ENCODE results near the gene PER3. TPM values are rescaled to one million over a fixed set of nuclear protein-coding genes. Genes with fewer than 3 reads are reported as not detected.
"Not testable (repeated sequence)": the region's sequence is repeated elsewhere in the genome, so short reads cannot be mapped to it uniquely, and the experiment has no call there.

The PER3 gene
- total RNA-seq, 1 donor from 2014 or later: 3.7 TPM

DNA sequence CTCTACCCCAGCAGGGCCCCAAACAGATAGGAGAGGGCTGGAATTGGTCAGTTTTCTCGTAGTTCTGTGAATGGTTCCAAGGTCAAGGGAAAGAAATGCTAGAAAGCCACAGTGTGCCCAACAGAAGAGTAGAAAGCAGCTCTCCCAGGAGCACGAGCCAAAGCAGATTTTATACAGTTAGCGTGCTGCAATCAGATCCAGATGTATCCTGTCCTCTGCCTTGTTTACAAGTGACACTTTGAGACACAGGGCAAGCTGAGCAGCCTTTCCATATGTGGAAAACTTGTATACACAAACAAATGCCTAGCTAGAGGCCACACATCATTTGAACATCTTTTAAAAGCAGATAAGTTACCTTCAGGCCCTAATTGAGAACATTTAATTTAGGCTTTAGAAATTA is 6.5 kb upstream of the PER3 start:
- FAIRE-seq (no peak), DNase-seq (ENCODE audit: low spot score in 2 of 2) (no peak)

DNA sequence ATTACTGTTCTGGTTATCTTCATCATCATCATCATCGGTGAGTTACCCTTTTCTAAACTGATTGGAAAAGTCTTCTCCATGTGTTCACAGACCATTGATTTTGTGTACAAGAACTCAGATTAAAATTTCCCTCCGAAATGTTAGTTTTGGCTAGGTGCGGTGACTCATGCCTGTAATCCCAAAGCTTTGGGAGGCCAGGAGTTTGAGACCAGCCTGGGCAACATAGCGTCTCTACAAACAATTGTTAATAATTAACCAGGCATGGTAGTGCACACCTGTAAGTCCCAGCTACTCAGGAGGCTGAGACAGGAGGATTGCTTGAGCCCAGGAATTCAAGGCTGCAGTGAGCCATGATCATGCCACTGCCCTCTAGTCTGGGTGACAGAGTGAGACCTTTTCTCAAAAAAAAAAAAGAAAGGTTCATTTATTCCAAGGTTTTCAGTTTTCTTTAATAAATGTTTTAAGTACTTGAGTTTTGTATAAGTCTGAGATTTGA is 5.9 kb upstream of the PER3 start:
- DNase-seq (ENCODE audit: low spot score in 2 of 2) (no peak), FAIRE-seq (no peak)

DNA sequence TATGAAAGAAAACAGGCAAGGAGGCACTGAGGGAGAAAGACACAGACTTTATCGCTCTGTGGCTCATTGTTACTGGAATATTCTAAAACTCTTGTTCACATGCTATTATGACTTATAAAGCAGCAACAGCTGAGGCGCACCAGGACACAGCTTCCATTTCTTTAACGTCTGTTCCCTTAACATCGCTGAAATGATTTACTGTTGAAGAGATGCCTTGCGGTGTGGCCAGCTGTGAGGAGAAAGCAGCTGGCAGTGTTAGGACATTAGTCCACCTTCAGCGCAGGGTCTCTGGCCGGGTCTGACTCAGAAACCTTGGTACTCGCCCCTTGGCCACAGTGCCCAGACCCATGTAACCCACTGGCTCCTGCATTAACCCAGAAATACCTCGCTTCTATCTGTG is 3.1 kb upstream of the PER3 start:
- DNase-seq (ENCODE audit: low spot score in 2 of 2) (no peak), FAIRE-seq (no peak)

DNA sequence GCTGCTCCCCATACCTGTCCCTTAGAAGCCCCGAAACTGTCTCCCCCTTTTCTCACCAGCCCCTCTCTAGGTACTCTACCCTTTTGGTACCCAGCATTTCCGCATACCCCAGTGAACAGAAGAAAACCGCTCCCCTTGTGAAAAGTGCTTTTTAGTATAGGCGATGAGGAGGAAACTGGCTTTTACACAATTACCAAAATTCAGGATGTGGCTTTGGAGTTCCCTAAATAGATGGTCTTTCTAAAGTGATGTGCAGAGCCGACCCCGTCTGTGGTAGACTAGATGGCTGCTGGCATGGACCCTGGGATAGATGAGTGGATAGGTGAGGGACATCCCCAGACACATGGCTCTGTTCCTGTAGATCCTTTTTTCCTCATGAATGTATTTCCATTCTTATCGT is 2.6 kb upstream of the PER3 start:
- FAIRE-seq (no peak), DNase-seq (ENCODE audit: low spot score in 2 of 2) (no peak)

DNA sequence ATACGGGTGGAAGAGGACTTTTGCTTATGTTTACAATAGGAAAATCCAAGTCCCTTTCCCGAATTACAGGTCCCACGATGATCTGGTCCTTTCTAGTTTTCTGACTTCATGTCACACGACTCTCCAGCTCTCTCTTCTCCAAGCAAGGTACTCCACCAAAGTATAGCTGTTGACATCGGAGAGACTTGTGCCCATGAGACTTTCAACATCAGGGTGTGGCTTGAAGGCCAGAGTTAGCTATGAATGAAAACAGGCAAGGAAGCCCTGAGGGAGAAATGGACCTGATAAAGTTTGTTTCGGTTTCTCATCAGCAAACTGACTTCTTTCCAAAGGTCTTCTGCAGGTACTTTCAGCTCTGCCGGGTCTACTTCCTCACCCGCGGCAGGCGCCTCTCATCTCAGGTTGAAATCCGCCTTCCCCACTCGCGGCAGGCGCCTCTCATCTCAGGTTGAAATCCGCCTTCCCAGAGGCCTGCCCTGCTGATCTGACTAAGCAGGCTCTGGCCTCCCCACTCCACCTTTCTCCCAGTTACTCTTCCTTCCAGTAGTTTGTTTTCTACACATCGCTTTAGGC is 2.1 kb upstream of the PER3 start:
- DNase-seq (ENCODE audit: low spot score in 2 of 2) (no peak), FAIRE-seq (no peak)

DNA sequence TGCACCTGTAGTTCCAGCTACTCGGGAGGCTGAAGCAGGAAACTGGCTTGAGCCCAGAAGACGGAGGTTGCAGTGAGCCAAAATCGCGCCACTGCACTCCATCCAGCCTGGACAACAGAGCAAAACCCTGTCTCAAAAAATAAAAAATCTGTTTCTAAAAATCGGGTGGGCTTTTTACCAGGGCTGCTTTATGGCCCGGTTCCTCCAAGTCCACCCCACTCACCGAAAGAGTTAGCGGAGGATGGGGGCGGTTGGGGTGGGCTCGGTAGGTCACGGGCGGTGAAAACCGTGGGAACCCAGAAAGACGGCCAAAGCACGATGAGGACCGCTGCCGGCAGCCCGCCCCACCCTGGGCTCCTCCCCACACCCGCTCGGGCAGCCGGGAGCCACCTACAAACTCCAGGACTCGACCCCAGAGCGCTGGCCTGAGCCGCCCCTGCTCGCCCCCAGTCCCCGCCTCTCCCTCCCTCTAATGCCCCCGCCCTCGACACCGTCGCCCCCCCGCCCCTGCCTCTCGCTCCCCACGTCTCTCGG is 846 bp upstream of the PER3 start:
- FAIRE-seq (no peak), DNase-seq (ENCODE audit: low spot score in 2 of 2) (peak in 1 of 2 donors; percentile 76)

DNA sequence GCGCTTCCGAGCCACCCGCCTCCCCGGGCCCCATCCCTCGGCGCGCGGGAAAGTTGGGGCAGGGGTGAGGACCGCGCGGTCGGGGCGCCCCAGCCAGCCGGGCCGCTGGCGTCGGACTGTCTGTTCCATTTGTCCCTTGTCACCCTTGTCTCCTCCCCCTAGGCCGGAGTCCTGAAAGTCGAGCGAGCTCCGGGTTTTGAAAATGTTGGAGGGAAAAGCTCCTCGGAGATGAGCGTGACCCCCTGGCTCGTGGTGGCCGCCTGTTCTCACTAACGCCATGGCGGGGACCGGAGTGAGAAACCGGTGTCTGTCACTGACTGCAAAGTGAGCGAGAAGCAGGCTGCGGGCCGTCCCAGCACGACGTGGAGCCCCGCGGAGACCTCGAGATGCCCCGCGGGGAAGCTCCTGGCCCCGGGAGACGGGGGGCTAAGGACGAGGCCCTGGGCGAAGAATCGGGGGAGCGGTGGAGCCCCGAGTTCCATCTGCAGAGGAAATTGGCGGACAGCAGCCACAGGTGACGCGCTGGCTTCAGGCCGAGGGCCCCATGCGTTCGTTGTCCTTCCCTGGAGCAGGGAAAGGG is 491 bp downstream of the PER3 start:
- DNase-seq (ENCODE audit: low spot score in 2 of 2) (no peak), FAIRE-seq (no peak)

DNA sequence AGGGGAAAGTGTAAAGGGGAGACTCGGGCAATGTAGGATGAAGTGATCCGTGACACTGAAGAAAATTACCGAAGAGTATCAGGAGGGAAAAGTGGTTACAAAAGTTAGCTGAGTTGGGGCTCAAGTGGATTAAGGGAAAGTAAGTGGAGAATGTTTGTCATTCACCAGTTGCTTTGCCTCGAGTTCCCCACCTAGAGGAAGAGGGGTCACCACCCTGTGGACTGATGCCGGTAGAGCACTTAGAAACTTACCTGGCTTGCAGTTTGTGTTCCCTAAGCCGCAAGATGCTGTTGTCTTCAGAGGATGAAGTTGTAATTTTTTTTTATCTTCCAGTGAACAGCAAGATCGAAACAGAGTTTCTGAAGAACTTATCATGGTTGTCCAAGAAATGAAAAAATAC is 1.0 kb downstream of the PER3 start:
- FAIRE-seq: no peak
- DNase-seq (ENCODE audit: low spot score in 2 of 2): no peak

DNA sequence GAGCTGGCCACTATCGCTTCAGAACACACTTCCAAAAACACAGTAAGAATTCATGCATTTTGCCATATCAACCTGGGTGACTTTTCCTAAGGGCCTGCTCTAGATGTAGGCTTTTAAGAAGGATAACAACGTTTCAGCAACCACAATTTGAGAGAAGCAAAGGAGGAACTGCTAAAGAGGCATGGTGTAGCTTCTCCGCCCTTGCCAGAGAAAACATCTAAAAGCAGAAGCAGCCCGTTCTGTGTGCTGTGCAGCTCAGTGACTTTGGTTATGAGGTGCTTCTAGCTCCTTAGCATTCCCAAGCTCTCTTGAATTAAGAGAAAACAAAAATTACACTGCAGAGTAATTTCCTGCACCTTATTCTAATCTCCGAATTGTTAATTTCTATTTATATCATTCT is 2.7 kb downstream of the PER3 start:
- no peak for DNase-seq (ENCODE audit: low spot score in 2 of 2)
- no peak for FAIRE-seq

DNA sequence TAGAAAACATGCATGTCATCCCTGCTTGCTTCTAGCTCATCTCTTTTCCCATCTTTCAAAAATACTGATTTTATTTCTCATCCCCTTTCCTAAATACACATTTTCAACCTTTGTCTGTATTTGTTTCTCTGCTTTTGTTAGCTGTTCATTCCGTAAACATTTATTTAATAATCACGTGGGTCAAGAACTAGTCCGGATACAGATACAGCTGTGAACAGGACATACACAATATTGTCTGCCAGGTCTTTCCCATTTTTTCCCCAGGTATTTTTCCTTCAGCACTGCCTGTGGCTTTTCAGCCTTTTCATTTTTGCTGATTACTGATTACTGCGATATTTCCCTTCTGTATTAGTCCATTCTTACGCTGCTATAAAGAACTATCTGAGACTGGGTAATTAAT is 5.7 kb downstream of the PER3 start:
- DNase-seq (ENCODE audit: low spot score in 2 of 2): no peak
- no peak for FAIRE-seq

DNA sequence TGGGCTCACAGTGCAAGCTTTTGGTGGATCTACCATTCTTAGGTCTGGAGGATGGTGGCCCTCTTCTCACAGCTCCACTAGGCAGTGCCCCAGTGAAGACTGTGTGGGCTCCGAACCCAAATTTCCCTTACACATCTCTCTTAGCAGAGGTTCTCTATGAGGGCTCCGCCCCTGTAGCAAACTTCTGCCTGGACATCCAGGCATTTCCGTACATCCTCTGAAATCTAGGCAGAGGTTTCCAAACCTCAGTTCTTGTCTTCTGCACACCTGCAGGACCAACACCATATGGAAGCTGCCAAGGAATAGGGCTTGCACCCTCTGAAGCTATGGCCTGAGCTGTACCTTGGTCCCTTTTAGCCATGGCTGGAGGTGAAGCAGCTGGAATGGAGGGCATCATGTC is 6.9 kb downstream of the PER3 start:
- DNase-seq (ENCODE audit: low spot score in 2 of 2); FAIRE-seq: not testable (repeated sequence)

DNA sequence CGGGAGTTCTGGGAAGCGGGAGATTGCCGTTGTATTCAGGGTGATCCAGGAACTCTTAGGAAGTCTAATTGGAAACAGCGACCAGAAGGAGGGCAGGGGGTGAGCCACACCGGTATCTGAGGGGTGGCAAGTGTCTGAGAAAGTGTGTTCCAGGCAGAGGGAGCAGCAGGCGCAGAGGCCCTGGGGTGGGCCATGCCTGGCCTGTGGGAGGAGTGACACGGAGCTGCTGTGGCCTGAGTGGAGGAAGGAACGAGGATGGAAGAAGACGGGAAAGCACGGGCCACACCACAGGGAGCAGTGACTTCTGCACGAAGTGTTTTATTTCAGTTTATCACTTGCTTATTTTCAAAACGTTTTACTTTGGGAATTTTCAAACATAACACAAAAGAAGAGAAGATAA is 11.3 kb downstream of the PER3 start:
- no peak for DNase-seq (ENCODE audit: low spot score in 2 of 2)
- FAIRE-seq: no peak

DNA sequence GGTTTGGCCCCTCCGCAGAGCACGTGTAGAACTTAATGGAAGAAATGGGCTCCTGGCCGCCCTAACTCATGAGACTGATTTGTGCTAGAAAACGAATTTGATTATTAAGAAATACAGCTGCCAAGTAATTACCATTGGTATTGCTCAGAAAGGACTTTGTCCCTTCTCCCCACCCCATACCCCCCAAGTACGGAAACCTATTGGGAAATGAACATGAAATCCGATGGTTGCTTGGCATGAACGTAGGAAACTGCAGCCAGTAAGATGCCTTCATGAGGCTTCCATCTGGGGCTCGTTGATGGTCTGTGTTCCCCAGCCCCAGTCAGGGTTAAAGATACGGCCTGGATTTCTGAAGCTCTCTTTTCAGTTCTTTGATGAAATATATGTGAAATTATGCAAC is 21.4 kb downstream of the PER3 start:
- DNase-seq (ENCODE audit: low spot score in 2 of 2) (no peak), FAIRE-seq (no peak)

DNA sequence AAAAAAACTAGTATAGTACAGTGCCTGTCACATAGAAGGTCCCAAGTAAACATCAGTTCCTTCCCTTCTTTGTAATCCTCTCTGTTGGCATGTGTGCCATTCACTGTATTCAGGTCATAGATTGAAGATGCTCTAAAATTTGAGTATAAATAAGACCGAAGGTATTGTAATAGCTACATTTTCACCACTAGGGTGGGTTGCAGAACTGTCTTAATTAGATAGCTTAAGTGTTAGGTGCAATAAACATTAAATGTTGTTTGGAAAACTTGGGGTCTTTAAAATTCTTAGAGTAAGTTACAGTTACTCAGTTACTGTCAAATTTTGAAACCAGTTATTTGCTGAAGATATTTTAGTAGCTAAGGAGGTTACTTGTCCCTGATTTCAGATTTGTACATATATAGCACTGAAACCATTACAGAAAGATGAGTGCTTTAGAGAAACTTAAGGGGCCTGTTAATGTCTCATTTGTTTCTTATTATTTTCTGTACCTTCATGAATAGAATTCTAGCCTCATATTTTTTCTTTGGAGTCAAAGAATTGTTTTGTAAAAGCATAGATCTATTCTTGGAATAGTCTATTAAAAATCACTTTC is 24.3 kb downstream of the PER3 start:
- DNase-seq (ENCODE audit: low spot score in 2 of 2) (no peak), FAIRE-seq (no peak)

DNA sequence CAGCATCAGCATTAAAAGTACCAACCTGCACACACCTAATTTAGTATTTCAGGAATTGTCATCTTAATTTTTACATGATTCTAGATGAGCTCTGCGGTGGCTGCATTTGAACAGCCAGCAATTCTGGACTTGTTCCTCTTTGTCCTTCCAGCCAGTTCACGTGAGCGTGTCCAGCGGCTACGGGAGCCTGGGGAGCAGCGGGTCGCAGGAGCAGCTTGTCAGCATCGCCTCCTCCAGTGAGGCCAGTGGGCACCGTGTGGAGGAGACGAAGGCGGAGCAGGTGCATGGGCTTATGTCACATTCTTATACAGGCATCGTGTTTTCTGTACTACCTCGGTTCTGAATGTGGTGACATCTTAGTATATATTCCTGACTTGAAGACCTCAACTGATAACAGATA is 25.7 kb downstream of the PER3 start:
- DNase-seq (ENCODE audit: low spot score in 2 of 2): no peak

DNA sequence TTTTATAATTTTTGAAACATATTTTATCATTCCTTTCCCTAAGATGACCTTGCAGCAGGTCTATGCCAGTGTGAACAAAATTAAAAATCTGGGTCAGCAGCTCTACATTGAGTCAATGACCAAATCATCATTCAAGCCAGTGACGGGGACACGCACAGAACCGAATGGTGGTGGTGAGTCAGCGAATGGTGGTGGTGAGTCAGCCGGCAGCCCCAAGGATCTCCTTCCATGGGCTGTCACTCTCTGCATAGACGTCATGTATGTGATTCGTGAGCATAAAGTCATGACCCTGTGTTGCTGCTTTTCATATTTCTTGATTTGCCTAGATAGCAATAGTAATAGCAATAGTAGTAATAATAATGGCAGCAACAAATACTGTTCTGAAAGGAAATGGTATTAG is 26.3 kb downstream of the PER3 start:
- no peak for DNase-seq (ENCODE audit: low spot score in 2 of 2)
- FAIRE-seq: no peak

More for the DNA sequence above, 25.7 kb downstream of the PER3 start:
- FAIRE-seq: no peak

DNA sequence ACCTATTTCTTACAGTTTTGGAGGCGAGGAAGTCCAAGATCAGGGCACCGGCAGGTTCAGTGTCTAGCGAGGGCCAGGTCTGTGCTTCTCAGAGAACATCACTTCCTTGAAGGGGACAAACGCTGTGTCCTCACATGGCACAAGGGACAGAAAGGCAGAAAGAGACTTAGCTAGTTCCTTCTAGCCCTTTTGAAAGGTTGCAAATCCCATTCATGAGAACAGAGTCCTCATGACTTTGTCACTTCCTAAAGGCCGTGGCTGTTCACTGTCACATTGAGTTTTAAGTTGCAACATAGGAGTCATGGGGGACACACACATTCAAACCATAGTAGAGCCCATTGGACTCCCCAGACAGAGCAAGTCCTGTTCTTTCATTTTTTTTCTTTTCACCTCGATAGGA is 27.4 kb downstream of the PER3 start:
- FAIRE-seq (no peak), DNase-seq (ENCODE audit: low spot score in 2 of 2) (no peak)

DNA sequence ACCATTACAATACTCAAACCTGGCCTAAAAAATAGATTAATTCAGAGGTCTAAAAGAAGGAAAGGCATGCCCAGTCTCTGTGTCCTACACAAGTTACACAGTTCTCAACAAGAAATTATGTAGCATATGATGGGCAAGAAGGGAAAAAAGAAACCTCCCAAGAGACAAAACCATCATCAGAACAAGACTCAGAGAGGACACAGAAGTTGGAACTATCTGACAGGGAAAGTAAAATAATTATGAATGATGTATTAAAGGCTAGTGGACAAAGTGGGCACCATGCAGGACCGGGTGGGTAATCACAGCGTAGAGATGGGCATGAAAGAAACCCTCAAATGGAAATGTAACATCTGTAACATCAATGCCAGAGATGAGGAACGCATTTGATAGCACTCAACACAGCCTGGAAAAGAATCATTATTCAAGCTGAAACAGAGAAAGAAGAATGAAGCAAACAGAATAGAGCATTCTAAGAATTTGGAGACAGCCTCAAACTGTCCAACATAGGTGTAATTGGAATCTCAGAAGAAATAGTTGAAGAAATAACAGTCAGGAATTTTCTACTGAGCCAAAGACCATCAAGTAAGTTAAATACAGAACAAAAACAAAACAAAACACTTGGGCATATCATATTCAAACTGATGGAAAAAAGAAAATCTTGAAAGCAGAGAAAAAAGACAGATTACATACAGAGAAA is 29.7 kb downstream of the PER3 start:
- DNase-seq (ENCODE audit: low spot score in 2 of 2): no peak
- FAIRE-seq: no peak

DNA sequence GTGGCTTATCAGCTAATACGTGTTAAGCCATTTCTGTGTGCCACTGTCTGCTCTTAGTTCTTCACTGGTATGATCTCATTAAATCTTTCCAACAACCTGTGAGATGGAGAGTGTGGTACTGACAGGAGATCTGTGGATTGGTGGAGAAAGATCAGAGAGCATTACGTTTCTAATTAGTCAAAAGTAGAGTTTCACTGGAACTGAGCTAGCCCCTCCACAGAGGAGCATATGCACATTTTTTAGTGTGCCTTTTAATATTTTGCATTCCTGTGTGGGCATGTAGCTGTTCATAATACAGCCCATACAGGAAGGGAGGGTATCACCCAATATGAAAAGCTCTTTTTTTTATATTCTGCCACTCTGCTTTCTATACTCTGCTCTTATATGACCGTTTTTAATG is 37.2 kb downstream of the PER3 start:
- DNase-seq (ENCODE audit: low spot score in 2 of 2) (no peak), FAIRE-seq (no peak)

DNA sequence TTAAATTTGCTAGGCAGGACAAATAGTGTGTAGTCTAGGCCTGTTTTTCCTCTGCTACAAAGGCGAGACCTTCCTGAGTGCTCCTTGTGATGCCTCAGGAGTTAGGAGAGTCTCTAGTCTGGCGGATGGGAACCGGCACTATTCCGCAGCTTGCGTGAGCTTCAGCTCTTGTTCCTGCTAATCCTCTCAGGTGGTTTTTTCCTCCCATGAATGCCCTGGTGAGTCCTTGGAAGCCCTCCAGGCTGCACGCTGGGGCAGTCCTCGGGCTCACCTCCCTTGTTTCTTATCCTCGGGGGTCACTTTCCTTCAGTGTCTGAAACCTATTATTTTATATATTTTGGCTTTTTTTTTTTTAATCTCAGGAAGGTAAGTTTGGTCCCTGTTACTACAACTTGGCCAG is 40.6 kb downstream of the PER3 start:
- DNase-seq (ENCODE audit: low spot score in 2 of 2) (no peak), FAIRE-seq (no peak)

DNA sequence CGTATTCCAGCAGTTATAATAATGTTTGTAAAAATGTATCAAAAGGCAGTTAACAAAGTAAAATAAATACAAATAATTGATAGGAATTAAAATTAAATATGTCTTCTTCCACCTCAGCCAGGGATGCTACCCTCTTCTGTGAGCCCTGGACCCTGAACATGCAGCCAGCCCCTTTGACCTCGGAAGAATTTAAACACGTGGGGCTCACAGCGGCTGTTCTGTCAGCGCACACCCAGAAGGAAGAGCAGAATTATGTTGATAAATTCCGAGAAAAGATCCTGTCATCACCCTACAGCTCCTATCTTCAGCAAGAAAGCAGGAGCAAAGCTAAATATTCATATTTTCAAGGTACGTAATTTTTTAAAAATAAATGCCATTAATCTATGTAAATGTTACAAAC is 42.3 kb downstream of the PER3 start:
- FAIRE-seq (no peak), DNase-seq (ENCODE audit: low spot score in 2 of 2) (no peak)

All from frontal cortex (tissue), 4 donors.